ENCODE results near the gene TFF1.

- TF ChIP-seq, protein P1, sequence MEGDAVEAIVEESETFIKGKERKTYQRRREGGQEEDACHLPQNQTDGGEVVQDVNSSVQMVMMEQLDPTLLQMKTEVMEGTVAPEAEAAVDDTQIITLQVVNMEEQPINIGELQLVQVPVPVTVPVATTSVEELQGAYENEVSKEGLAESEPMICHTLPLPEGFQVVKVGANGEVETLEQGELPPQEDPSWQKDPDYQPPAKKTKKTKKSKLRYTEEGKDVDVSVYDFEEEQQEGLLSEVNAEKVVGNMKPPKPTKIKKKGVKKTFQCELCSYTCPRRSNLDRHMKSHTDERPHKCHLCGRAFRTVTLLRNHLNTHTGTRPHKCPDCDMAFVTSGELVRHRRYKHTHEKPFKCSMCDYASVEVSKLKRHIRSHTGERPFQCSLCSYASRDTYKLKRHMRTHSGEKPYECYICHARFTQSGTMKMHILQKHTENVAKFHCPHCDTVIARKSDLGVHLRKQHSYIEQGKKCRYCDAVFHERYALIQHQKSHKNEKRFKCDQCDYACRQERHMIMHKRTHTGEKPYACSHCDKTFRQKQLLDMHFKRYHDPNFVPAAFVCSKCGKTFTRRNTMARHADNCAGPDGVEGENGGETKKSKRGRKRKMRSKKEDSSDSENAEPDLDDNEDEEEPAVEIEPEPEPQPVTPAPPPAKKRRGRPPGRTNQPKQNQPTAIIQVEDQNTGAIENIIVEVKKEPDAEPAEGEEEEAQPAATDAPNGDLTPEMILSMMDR (conservative IDR thresholded peaks at IDR 0.05; ENCODE audit: low read length): no peak
- TF ChIP-seq EZH2phosphoT487 (IDR thresholded peaks at IDR 0.05; ENCODE audit: borderline replicate concordance, low read depth, low read length): no peak
These were observed 27.2 kb upstream of the TFF1 start for GRCh38 chr21:42393443-42393950.
